HepG2 (cell line): ENCODE measurements around the gene GSK3A. TPM values are rescaled to one million over a fixed set of nuclear protein-coding genes. Genes with fewer than 3 reads are reported as not detected.
A peak's percentile ranks its signal among the peaks of the same experiment; 100 is the strongest.

Source experiments
- ATF7-NPFF ChIP-seq: sonication (generic); formaldehyde crosslinking; IDR thresholded peaks from 2 replicates; pipeline ENCODE4 v1.8.1; 2023; ENCODE audit warnings: mild to moderate bottlenecking, low read depth, missing genetic modification reagents, moderate library complexity
- FOXA3 ChIP-seq: IDR thresholded peaks from 2 replicates; pipeline ENCODE4 v1.6.1; 2016; ENCODE audit warnings: missing genetic modification reagents, missing compliant biosample characterization
- MATR3 ChIP-seq: sonication (generic); formaldehyde crosslinking; IDR thresholded peaks from 2 replicates; pipeline ENCODE4 v1.4.0; 2020; ENCODE audit warnings: missing genetic modification reagents
- REPIN1 ChIP-seq: sonication (generic); formaldehyde crosslinking; IDR thresholded peaks from 2 replicates; pipeline ENCODE4 v1.8.0; 2022; ENCODE audit warnings: missing genetic modification reagents, low read depth, mild to moderate bottlenecking, borderline replicate concordance
- TBL1XR1 ChIP-seq: fragments of 150-350 bp; IDR thresholded peaks from 2 replicates; pipeline ENCODE4 v1.6.1; 2014; ENCODE audit warnings: borderline replicate concordance, low read length; ENCODE audit not compliant: partially characterized antibody
- ZNF484 ChIP-seq: sonication (generic); formaldehyde crosslinking; IDR thresholded peaks from 2 replicates; pipeline ENCODE4 v1.5.1; 2020; ENCODE audit warnings: mild to moderate bottlenecking, low read depth, missing genetic modification reagents, borderline replicate concordance
- ZNF562 ChIP-seq: sonication (generic); formaldehyde crosslinking; IDR thresholded peaks from 2 replicates; pipeline ENCODE4 v1.8.0; 2022; ENCODE audit warnings: missing genetic modification reagents, borderline replicate concordance
- ZNF773 ChIP-seq: sonication (generic); formaldehyde crosslinking; IDR thresholded peaks from 2 replicates; pipeline ENCODE4 v1.4.0; 2020; ENCODE audit warnings: missing genetic modification reagents, borderline replicate concordance
- ZNF839 ChIP-seq: sonication (generic); formaldehyde crosslinking; IDR thresholded peaks from 2 replicates; pipeline ENCODE4 v1.4.0; 2020; ENCODE audit warnings: missing genetic modification reagents, mild to moderate bottlenecking, borderline replicate concordance
- polyA plus RNA-seq, 8 experiments: library from polyadenylated mRNA; depleted of rRNA in 3 of 8; stranded (reverse) in 7 of 8; unstranded in 1 of 8; fragments of >200 nt; fragmentation: Illumina TruSeq in 4 of 8; extraction: Trizol in 4 of 8; gene quantifications; 2 replicates each; pipeline versions ENCODE4 v1.2.1 to v1.2.3, GENCODE V29; 2011 to 2016; ENCODE audit warnings: low read depth in 4 of 8, missing spikeins in 1 of 8, mixed read lengths in 1 of 8; ENCODE audit not compliant: insufficient read depth in 1 of 8
- total RNA-seq, 5 experiments: library from RNA; depleted of rRNA; stranded (reverse); fragments of >200 nt; fragmentation: Illumina TruSeq; extraction: Trizol; gene quantifications; 2 replicates each; pipeline ENCODE4 v1.2.3, GENCODE V29; 2016; ENCODE audit warnings: low read depth in 1 of 5
- TF ChIP-seq, protein P1 (sequence below), 2 experiments: sonication (generic) in 1 of 2; formaldehyde crosslinking in 1 of 2; IDR thresholded peaks; 2 replicates each; pipeline versions ENCODE4 v1.6.1 to v1.9.0; 2014 to 2022; ENCODE audit warnings: antibody characterized with exemption in 1 of 2, borderline replicate concordance in 1 of 2, inconsistent platforms in 1 of 2, low read depth in 1 of 2, missing genetic modification reagents in 1 of 2
- TF ChIP-seq, protein P2 (sequence below): sonication (generic); formaldehyde crosslinking; IDR thresholded peaks from 2 replicates; pipeline ENCODE4 v1.4.0; 2020; ENCODE audit warnings: mild to moderate bottlenecking, missing genetic modification reagents
- TF ChIP-seq, protein P3 (sequence below): sonication (generic); formaldehyde crosslinking; IDR thresholded peaks from 2 replicates; pipeline ENCODE4 v1.4.0; 2020; ENCODE audit warnings: mild to moderate bottlenecking, missing genetic modification reagents
- TF ChIP-seq, protein P4 (sequence below): sonication (generic); formaldehyde crosslinking; IDR thresholded peaks from 2 replicates; pipeline ENCODE4 v1.4.0; 2020; ENCODE audit warnings: mild to moderate bottlenecking, missing genetic modification reagents
- TF ChIP-seq, protein P5 (sequence below): sonication (generic); formaldehyde crosslinking; IDR thresholded peaks from 2 replicates; pipeline ENCODE4 v1.4.0; 2020; ENCODE audit warnings: low read depth, missing genetic modification reagents

The GSK3A gene
- total and polyA plus RNA-seq, 2 of the 13 experiments (the other 11 are each of a cell fraction or from before 2014, with no cell fraction given): 16.9 to 52.5 TPM

DNA sequence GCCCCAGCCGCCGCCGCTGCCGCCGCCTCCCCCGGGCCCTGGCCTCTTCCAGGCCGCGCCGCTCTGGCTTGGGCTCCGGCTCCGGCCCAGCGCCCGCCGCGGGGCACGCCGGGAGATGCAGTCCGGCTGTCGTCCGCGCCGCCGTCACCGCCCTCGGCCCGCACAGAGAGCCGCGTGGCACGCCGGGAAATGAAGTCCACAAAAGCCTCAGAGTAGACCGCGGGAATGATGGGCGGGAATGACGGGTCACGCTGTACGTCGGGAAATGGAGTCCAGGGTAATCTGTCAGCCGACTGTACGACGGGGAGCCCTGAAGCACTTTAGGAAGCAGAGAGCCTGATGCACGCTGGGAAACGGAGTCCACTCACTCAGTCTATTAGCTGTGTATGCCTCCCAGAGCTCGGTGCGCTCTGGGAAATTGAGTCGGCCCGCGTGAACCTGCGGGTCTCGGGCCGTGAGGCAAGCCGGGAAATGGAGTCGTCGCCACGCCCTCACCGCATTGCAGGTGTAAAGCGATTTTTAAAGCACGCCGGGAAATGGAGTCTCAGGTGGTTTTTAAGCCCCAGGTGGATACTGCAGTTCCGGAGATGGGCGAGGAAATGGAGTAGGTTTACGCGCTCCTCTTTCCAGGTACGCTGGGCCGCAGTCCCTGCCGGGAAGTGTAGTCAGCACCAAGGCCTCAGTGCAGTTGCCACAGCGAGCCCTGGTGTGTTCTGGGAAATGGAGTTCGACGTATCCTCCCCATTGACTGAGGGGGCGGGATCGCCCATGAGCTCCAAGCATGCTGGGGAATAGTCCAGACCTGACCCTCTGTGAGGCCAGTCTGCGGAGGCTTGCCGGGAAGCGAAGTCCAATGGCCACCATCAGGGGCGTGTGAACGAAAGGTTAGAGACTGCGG, at the start of gene GSK3A (continued):
- TF ChIP-seq ZNF484 (CRISPR knock-in tag) (no peak), FOXA3 (CRISPR knock-in tag) (peak; percentile 43; the same call in 1 of the 2 replicates), MATR3 (CRISPR knock-in tag) (no peak), ATF7-NPFF (0 out of 2 replicates have a peak, but pooled peaks have one; percentile 48), ZNF562 (CRISPR knock-in tag) (no peak), ZNF839 (CRISPR knock-in tag) (peak; percentile 45; the same call in 1 of the 2 replicates), REPIN1 (CRISPR knock-in tag) (no peak; the same call in 1 of the 2 replicates), ZNF773 (0 out of 2 replicates have a peak, but pooled peaks have one; percentile 36), TBL1XR1 (no peak)
- TF ChIP-seq, protein P1, sequence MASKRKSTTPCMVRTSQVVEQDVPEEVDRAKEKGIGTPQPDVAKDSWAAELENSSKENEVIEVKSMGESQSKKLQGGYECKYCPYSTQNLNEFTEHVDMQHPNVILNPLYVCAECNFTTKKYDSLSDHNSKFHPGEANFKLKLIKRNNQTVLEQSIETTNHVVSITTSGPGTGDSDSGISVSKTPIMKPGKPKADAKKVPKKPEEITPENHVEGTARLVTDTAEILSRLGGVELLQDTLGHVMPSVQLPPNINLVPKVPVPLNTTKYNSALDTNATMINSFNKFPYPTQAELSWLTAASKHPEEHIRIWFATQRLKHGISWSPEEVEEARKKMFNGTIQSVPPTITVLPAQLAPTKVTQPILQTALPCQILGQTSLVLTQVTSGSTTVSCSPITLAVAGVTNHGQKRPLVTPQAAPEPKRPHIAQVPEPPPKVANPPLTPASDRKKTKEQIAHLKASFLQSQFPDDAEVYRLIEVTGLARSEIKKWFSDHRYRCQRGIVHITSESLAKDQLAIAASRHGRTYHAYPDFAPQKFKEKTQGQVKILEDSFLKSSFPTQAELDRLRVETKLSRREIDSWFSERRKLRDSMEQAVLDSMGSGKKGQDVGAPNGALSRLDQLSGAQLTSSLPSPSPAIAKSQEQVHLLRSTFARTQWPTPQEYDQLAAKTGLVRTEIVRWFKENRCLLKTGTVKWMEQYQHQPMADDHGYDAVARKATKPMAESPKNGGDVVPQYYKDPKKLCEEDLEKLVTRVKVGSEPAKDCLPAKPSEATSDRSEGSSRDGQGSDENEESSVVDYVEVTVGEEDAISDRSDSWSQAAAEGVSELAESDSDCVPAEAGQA (IDR thresholded peaks at IDR 0.05; ENCODE audit: low read depth): peak; percentile 80
- TF ChIP-seq, protein P1 (CRISPR knock-in tag; IDR thresholded peaks at IDR 0.05; ENCODE audit: borderline replicate concordance): no peak
- TF ChIP-seq, protein P2, sequence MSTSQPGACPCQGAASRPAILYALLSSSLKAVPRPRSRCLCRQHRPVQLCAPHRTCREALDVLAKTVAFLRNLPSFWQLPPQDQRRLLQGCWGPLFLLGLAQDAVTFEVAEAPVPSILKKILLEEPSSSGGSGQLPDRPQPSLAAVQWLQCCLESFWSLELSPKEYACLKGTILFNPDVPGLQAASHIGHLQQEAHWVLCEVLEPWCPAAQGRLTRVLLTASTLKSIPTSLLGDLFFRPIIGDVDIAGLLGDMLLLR (CRISPR knock-in tag): no peak; the same call in 1 of the 2 replicates
- TF ChIP-seq, protein P3, sequence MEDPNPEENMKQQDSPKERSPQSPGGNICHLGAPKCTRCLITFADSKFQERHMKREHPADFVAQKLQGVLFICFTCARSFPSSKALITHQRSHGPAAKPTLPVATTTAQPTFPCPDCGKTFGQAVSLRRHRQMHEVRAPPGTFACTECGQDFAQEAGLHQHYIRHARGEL (CRISPR knock-in tag): no peak
- TF ChIP-seq, protein P4, sequence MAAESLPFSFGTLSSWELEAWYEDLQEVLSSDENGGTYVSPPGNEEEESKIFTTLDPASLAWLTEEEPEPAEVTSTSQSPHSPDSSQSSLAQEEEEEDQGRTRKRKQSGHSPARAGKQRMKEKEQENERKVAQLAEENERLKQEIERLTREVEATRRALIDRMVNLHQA: no peak
- TF ChIP-seq, protein P5, sequence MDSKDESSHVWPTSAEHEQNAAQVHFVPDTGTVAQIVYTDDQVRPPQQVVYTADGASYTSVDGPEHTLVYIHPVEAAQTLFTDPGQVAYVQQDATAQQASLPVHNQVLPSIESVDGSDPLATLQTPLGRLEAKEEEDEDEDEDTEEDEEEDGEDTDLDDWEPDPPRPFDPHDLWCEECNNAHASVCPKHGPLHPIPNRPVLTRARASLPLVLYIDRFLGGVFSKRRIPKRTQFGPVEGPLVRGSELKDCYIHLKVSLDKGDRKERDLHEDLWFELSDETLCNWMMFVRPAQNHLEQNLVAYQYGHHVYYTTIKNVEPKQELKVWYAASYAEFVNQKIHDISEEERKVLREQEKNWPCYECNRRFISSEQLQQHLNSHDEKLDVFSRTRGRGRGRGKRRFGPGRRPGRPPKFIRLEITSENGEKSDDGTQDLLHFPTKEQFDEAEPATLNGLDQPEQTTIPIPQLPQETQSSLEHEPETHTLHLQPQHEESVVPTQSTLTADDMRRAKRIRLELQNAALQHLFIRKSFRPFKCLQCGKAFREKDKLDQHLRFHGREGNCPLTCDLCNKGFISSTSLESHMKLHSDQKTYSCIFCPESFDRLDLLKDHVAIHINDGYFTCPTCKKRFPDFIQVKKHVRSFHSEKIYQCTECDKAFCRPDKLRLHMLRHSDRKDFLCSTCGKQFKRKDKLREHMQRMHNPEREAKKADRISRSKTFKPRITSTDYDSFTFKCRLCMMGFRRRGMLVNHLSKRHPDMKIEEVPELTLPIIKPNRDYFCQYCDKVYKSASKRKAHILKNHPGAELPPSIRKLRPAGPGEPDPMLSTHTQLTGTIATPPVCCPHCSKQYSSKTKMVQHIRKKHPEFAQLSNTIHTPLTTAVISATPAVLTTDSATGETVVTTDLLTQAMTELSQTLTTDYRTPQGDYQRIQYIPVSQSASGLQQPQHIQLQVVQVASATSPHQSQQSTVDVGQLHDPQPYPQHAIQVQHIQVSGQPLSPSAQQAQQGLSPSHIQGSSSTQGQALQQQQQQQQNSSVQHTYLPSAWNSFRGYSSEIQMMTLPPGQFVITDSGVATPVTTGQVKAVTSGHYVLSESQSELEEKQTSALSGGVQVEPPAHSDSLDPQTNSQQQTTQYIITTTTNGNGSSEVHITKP (CRISPR knock-in tag): peak; percentile 64; the same call in 1 of the 2 replicates
